CD14-positive monocyte (primary cell): ENCODE data around the gene TNFSF13. TPM values are rescaled to one million over a fixed set of nuclear protein-coding genes. Genes with fewer than 3 reads are reported as not detected.
A peak's percentile ranks its signal among the peaks of the same experiment; 100 is the strongest.

Source experiments
- DNase-seq, 3 donors: peaks; one replicate each; pipeline ENCODE4 v3.0.0-alpha.2; 2011 to 2022
- H2AFZ ChIP-seq: 2 replicates; pipeline ENCODE4 v1.6.0; 2012; ENCODE audit warnings: mild to moderate bottlenecking, low read depth, low read length, inconsistent platforms; ENCODE audit not compliant: insufficient read depth, poor library complexity, severe bottlenecking
- H3K27ac ChIP-seq, 2 donors: 1 replicate in 1 of 2; 2 replicates in 1 of 2; pipeline ENCODE4 v1.5.1; 2012 to 2013; ENCODE audit warnings: low read length in 2 of 2, control low read depth in 1 of 2, inconsistent platforms in 1 of 2, low read depth in 1 of 2, mild to moderate bottlenecking in 1 of 2
- H3K27me3 ChIP-seq, 2 donors: one replicate each; pipeline versions ENCODE4 v1.6.0 to v1.6.1; 2011 to 2013; ENCODE audit warnings: low read length in 2 of 2; ENCODE audit not compliant: control insufficient read depth in 2 of 2, insufficient read depth in 2 of 2
- H3K36me3 ChIP-seq, 2 donors: replicated peaks in 1 of 2; 1 replicate in 1 of 2; 2 replicates in 1 of 2; pipeline versions ENCODE4 v1.5.1 to v1.6.1; 2012 to 2013; ENCODE audit warnings: low read length in 2 of 2, control low read depth in 1 of 2, inconsistent platforms in 1 of 2, mild to moderate bottlenecking in 1 of 2; ENCODE audit not compliant: insufficient read depth in 2 of 2, control insufficient read depth in 1 of 2
- H3K4me1 ChIP-seq, 2 donors: 1 replicate in 1 of 2; 2 replicates in 1 of 2; pipeline versions ENCODE4 v1.5.1 to v1.6.1; 2012 to 2013; ENCODE audit warnings: low read length in 2 of 2, control low read depth in 1 of 2, inconsistent platforms in 1 of 2, mild to moderate bottlenecking in 1 of 2, moderate library complexity in 1 of 2; ENCODE audit not compliant: insufficient read depth in 2 of 2, control insufficient read depth in 1 of 2
- H3K4me2 ChIP-seq: replicated peaks from 2 replicates; pipeline ENCODE3; 2012; ENCODE audit warnings: low read length, moderate library complexity, mild to moderate bottlenecking; ENCODE audit not compliant: poor library complexity, severe bottlenecking; ENCODE audit errors: extremely low read depth
- H3K4me3 ChIP-seq, 3 experiments: fragments of 200-600 bp in 1 of 3; sonication (generic) in 1 of 3; replicated peaks in 1 of 3; 1 replicate in 2 of 3; 2 replicates in 1 of 3; pipeline ENCODE4 v1.5.1; 2011 to 2013; ENCODE audit warnings: low read length in 3 of 3, mild to moderate bottlenecking in 3 of 3, control low read depth in 2 of 3, low read depth in 2 of 3, inconsistent platforms in 1 of 3, moderate library complexity in 1 of 3
- H3K79me2 ChIP-seq: 2 replicates; pipeline ENCODE4 v1.6.0; 2012; ENCODE audit warnings: mild to moderate bottlenecking, control low read depth, inconsistent platforms, low read length, moderate library complexity; ENCODE audit not compliant: insufficient read depth
- H3K9ac ChIP-seq: 2 replicates; pipeline ENCODE4 v1.6.0; 2017; ENCODE audit warnings: low read length, mild to moderate bottlenecking; ENCODE audit not compliant: insufficient read depth, poor library complexity, severe bottlenecking
- H3K9me3 ChIP-seq, 2 donors: replicated peaks in 1 of 2; 1 replicate in 1 of 2; 2 replicates in 1 of 2; pipeline versions ENCODE4 v1.5.1 to v1.6.1; 2012 to 2013; ENCODE audit warnings: low read length in 2 of 2, control low read depth in 1 of 2; ENCODE audit not compliant: control insufficient read depth in 1 of 2, insufficient read depth in 1 of 2
- H4K20me1 ChIP-seq: 2 replicates; pipeline ENCODE4 v1.6.0; 2012; ENCODE audit warnings: mild to moderate bottlenecking, low read length, control low read depth, moderate library complexity; ENCODE audit not compliant: insufficient read depth
- H3K27ac Mint-ChIP-seq, 7 donors: one replicate each; pipeline ENCODE4 v1.8.0; 2020; ENCODE audit warnings: mild to moderate bottlenecking in 7 of 7, mixed read lengths in 7 of 7, moderate library complexity in 6 of 7, inconsistent platforms in 2 of 7
- H3K27me3 Mint-ChIP-seq, 3 donors: one replicate each; pipeline ENCODE4 v1.8.0; 2021 to 2022; ENCODE audit warnings: low read depth in 3 of 3, mild to moderate bottlenecking in 3 of 3, mixed read lengths in 3 of 3, moderate library complexity in 3 of 3, inconsistent platforms in 1 of 3
- H3K36me3 Mint-ChIP-seq, 2 donors: one replicate each; pipeline ENCODE4 v1.8.0; 2020; ENCODE audit warnings: mixed read lengths in 2 of 2, inconsistent platforms in 1 of 2, mild to moderate bottlenecking in 1 of 2
- H3K4me1 Mint-ChIP-seq: one replicate; pipeline ENCODE4 v1.8.0; 2020; ENCODE audit warnings: mild to moderate bottlenecking, mixed read lengths
- H3K4me3 Mint-ChIP-seq, 2 donors: one replicate each; pipeline ENCODE4 v1.8.0; 2020; ENCODE audit warnings: mild to moderate bottlenecking in 2 of 2, mixed read lengths in 2 of 2, moderate library complexity in 1 of 2
- H3K9me3 Mint-ChIP-seq, 7 donors: one replicate each; pipeline ENCODE4 v1.8.0; 2020 to 2022; ENCODE audit warnings: mixed read lengths in 7 of 7, mild to moderate bottlenecking in 6 of 7, moderate library complexity in 6 of 7, inconsistent platforms in 2 of 7
- CTCF ChIP-seq: fragments of 200-600 bp; IDR thresholded peaks from one replicate; pipeline ENCODE4 v1.8.0; 2022; ENCODE audit warnings: antibody characterized with exemption, mild to moderate bottlenecking
- WGBS: methylation state at CpG from one replicate; pipeline ENCODE4 v1.1.5; 2013; ENCODE audit warnings: missing lambda C conversion rate; ENCODE audit not compliant: insufficient coverage; 5-methylcytosine and 5-hydroxymethylcytosine counted together
- intact Hi-C, 2 donors: fragments of 100-400 bp; cut with micrococcal nuclease; formaldehyde crosslinking; loops; one replicate each; pipeline versions ENCODE4 v1.15.0 to v1.15.1; 2023
- polyA plus RNA-seq, 3 donors: library from polyadenylated mRNA; depleted of rRNA in 1 of 3; unstranded in 2 of 3; stranded (reverse) in 1 of 3; fragments of 300-500 nt in 2 of 3; fragments of >200 nt in 1 of 3; fragmentation: Illumina TruSeq in 2 of 3; gene quantifications; 1 replicate in 2 of 3; 2 replicates in 1 of 3; pipeline ENCODE4 v1.2.3, GENCODE V29; 2012 to 2021

Gene TNFSF13
- polyA plus RNA-seq, 3 donors, result 236 to 523 (median 491) TPM

- DNase-seq, result no peak
- H3K4me1 Mint-ChIP-seq, result peaks cover 76% of the 10 kb centered on the region
- peak overlapping the region; percentile 97 for H3K9ac ChIP-seq
- H3K27me3 Mint-ChIP-seq, result peaks cover 0 to 13% (median 0%) of the 10 kb centered on the region in 3 donors
- H3K36me3 Mint-ChIP-seq, result peaks cover 75 to 85% of the 10 kb centered on the region in 2 donors
- peak overlapping the region; percentile 48 to 57 for H3K4me3 Mint-ChIP-seq
- no peaks in the 10 kb centered on the region for H3K27me3 ChIP-seq
- H3K27ac ChIP-seq, result peak overlapping the region; percentile 99
- WGBS, result 93% methylated on average over 12 of the region's 17 CpGs
- H3K36me3 ChIP-seq, result peaks cover 49 to 52% of the 10 kb centered on the region in 2 donors
- H2AFZ ChIP-seq, result no peak overlapping the region
- intact Hi-C loops, result loop anchor here (2.0 to 10.0 kb wide), 3 partner anchors 109 to 265 kb away; partner anchors contain the start of genes NEURL4 (in 1 of the 2) and TP53 (in 1 of the 2)
- peaks cover 95% of the 10 kb centered on the region for H4K20me1 ChIP-seq
- peak overlapping the region in 1 of 3 experiments; percentile 100 for H3K4me3 ChIP-seq
- peak overlapping the region; percentile 9 for H3K4me2 ChIP-seq
- no peak for TF ChIP-seq CTCF
- no peaks in the 10 kb centered on the region for H3K9me3 ChIP-seq
- H3K4me1 ChIP-seq, result peaks cover 76 to 83% of the 10 kb centered on the region in 2 donors
- peak overlapping the region; percentile 98 to 100 (median 100) for H3K27ac Mint-ChIP-seq
- peaks cover 0 to 4% (median 0%) of the 10 kb centered on the region in 7 donors for H3K9me3 Mint-ChIP-seq
- H3K79me2 ChIP-seq, result peaks cover 90% of the 10 kb centered on the region
Measured at GRCh38 chr17:7577327-7578199, 19.0 kb downstream of the TNFSF13 start.

- Histone ChIP-seq H3K4me3 (peak within 1 kb of the TSS; percentile 82 to 98 (median 91)), H3K36me3 (peaks cover 46 to 47% of the 10 kb centered on the region in 2 donors), H3K79me2 (peaks cover 84% of the 10 kb centered on the region), H3K27me3 (no peaks in the 10 kb centered on the region), H3K4me1 (peaks cover 81 to 91% of the 10 kb centered on the region in 2 donors), H4K20me1 (peaks cover 85% of the 10 kb centered on the region), H3K27ac (peak within 1 kb of the TSS; percentile 99), H2AFZ (no peak within 1 kb of the TSS), H3K9me3 (no peaks in the 10 kb centered on the region), H3K4me2 (peak within 1 kb of the TSS; percentile 99), H3K9ac (peak within 1 kb of the TSS; percentile 97)
- 0% methylated on average over 6 of the region's 7 CpGs for WGBS
- H3K36me3 Mint-ChIP-seq, result peaks cover 71 to 78% of the 10 kb centered on the region in 2 donors
- peaks cover 80% of the 10 kb centered on the region for H3K4me1 Mint-ChIP-seq
- peak; percentile 98 to 99 (median 98) for DNase-seq
- peak within 1 kb of the TSS; percentile 98 to 99 for H3K4me3 Mint-ChIP-seq
- peak within 1 kb of the TSS; percentile 98 to 100 (median 100) for H3K27ac Mint-ChIP-seq
- intact Hi-C loops, result loop anchor here (2.0 to 10.0 kb wide), 3 partner anchors 108 to 263 kb away; partner anchors contain the start of genes NEURL4 (in 1 of the 2) and TP53 (in 1 of the 2)
- TF ChIP-seq CTCF, result no peak
- H3K27me3 Mint-ChIP-seq, result peaks cover 0 to 11% (median 0%) of the 10 kb centered on the region in 3 donors
- peaks cover 0 to 3% (median 0%) of the 10 kb centered on the region in 7 donors for H3K9me3 Mint-ChIP-seq
Measured at GRCh38 chr17:7579001-7579833, 20.7 kb downstream of the TNFSF13 start, which contains the start of gene CD68. Gene CD68 (plus strand): TSS chr17:7579638. CDS start chr17:7579678, 40 bp downstream.
